HepG2 (cell line): ENCODE data around the gene NPAS2. TPM values are rescaled to one million over a fixed set of nuclear protein-coding genes. Genes with fewer than 3 reads are reported as not detected.

Experiments used
- MTF2 ChIP-seq: sonication (generic); formaldehyde crosslinking; IDR thresholded peaks from 2 replicates; pipeline ENCODE4 v1.5.0; 2020; ENCODE audit warnings: missing genetic modification reagents, borderline replicate concordance
- NFE2 ChIP-seq: sonication (generic); formaldehyde crosslinking; IDR thresholded peaks from 2 replicates; pipeline ENCODE4 v1.4.0; 2020; ENCODE audit warnings: missing genetic modification reagents
- ZNF225 ChIP-seq: sonication (generic); formaldehyde crosslinking; IDR thresholded peaks from 2 replicates; pipeline ENCODE4 v1.4.0; 2020; ENCODE audit warnings: mild to moderate bottlenecking, missing genetic modification reagents
- ZNF7 ChIP-seq: IDR thresholded peaks from 2 replicates; pipeline ENCODE4 v1.6.1; 2016; ENCODE audit warnings: missing biosample characterization, missing genetic modification reagents
- ZNF724P ChIP-seq: sonication (generic); formaldehyde crosslinking; IDR thresholded peaks from 2 replicates; pipeline ENCODE4 v1.8.0; 2022; ENCODE audit warnings: missing genetic modification reagents, borderline replicate concordance
- ZSCAN30 ChIP-seq: sonication (generic); formaldehyde crosslinking; IDR thresholded peaks from 2 replicates; pipeline ENCODE4 v1.5.0; 2020; ENCODE audit warnings: mild to moderate bottlenecking, missing genetic modification reagents
- polyA plus RNA-seq, 8 experiments: library from polyadenylated mRNA; depleted of rRNA in 3 of 8; stranded (reverse) in 7 of 8; unstranded in 1 of 8; fragments of >200 nt; fragmentation: Illumina TruSeq in 4 of 8; extraction: Trizol in 4 of 8; gene quantifications; 2 replicates each; pipeline versions ENCODE4 v1.2.1 to v1.2.3, GENCODE V29; 2011 to 2016; ENCODE audit warnings: low read depth in 4 of 8, missing spikeins in 1 of 8, mixed read lengths in 1 of 8; ENCODE audit not compliant: insufficient read depth in 1 of 8
- total RNA-seq, 5 experiments: library from RNA; depleted of rRNA; stranded (reverse); fragments of >200 nt; fragmentation: Illumina TruSeq; extraction: Trizol; gene quantifications; 2 replicates each; pipeline ENCODE4 v1.2.3, GENCODE V29; 2016; ENCODE audit warnings: low read depth in 1 of 5
- TF ChIP-seq, protein P1 (sequence below), 2 experiments: IDR thresholded peaks; 2 replicates each; pipeline ENCODE4 v1.6.1; 2011 to 2012; ENCODE audit warnings: low read length in 2 of 2, borderline replicate concordance in 1 of 2, low read depth in 1 of 2, mild to moderate bottlenecking in 1 of 2, moderate library complexity in 1 of 2
- TF ChIP-seq, protein P2 (sequence below): IDR thresholded peaks from 2 replicates; pipeline ENCODE4 v1.4.0; 2020; ENCODE audit warnings: mild to moderate bottlenecking, missing genetic modification reagents
- TF ChIP-seq, protein P3 (sequence below): sonication (generic); formaldehyde crosslinking; IDR thresholded peaks from 2 replicates; pipeline ENCODE4 v1.4.0; 2020; ENCODE audit warnings: missing genetic modification reagents
- TF ChIP-seq, protein P4 (sequence below): sonication (generic); formaldehyde crosslinking; IDR thresholded peaks from 2 replicates; pipeline ENCODE4 v1.5.0; 2020; ENCODE audit warnings: missing genetic modification reagents

The NPAS2 gene
- total and polyA plus RNA-seq, 2 of the 13 experiments (the other 11 are each of a cell fraction or from before 2014, with no cell fraction given) = 14.8 to 37.5 TPM

DNA sequence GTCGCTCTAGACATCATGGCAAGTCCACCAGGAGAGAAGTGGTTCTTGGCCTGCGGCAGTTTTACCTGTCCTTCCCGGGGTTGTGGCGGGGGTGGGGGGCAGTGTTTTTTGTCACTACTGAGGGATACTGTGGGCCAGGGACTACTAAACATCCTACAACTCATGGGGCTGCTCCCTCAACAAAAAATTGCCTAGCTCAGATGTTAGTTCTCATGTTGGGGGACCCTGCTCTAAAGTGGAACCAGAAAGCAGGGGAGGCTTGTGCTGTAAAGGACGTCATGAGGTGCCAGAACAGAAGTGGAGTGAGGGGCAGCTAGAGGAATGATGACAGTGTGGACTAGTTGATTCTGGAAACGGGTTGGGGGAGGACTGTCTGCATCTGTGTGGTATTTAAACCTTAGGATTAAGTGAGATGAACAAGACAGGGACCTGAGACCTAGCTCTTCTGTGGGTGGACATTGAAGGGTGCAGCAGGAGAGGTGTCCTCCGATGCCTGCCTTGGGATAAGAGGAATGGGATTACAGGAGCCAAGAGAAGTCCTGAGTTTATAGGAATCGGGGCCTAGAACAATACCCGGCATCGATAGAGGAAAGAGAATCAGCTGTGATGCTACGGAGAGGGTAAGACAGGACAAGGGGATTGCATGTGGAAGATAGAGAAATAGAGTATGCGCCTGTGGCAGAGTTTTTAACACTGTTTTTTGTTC lies 184.8 kb downstream of the NPAS2 start (continued):
- TF ChIP-seq, protein P1, sequence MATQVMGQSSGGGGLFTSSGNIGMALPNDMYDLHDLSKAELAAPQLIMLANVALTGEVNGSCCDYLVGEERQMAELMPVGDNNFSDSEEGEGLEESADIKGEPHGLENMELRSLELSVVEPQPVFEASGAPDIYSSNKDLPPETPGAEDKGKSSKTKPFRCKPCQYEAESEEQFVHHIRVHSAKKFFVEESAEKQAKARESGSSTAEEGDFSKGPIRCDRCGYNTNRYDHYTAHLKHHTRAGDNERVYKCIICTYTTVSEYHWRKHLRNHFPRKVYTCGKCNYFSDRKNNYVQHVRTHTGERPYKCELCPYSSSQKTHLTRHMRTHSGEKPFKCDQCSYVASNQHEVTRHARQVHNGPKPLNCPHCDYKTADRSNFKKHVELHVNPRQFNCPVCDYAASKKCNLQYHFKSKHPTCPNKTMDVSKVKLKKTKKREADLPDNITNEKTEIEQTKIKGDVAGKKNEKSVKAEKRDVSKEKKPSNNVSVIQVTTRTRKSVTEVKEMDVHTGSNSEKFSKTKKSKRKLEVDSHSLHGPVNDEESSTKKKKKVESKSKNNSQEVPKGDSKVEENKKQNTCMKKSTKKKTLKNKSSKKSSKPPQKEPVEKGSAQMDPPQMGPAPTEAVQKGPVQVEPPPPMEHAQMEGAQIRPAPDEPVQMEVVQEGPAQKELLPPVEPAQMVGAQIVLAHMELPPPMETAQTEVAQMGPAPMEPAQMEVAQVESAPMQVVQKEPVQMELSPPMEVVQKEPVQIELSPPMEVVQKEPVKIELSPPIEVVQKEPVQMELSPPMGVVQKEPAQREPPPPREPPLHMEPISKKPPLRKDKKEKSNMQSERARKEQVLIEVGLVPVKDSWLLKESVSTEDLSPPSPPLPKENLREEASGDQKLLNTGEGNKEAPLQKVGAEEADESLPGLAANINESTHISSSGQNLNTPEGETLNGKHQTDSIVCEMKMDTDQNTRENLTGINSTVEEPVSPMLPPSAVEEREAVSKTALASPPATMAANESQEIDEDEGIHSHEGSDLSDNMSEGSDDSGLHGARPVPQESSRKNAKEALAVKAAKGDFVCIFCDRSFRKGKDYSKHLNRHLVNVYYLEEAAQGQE (IDR thresholded peaks at IDR 0.05; ENCODE audit: borderline replicate concordance in 1 of 2, low read depth in 1 of 2, low read length in 2 of 2) = no peak
- no peak for TF ChIP-seq MTF2 (CRISPR knock-in tag)
- TF ChIP-seq ZSCAN30 (CRISPR knock-in tag) = no peak
- TF ChIP-seq, protein P2, sequence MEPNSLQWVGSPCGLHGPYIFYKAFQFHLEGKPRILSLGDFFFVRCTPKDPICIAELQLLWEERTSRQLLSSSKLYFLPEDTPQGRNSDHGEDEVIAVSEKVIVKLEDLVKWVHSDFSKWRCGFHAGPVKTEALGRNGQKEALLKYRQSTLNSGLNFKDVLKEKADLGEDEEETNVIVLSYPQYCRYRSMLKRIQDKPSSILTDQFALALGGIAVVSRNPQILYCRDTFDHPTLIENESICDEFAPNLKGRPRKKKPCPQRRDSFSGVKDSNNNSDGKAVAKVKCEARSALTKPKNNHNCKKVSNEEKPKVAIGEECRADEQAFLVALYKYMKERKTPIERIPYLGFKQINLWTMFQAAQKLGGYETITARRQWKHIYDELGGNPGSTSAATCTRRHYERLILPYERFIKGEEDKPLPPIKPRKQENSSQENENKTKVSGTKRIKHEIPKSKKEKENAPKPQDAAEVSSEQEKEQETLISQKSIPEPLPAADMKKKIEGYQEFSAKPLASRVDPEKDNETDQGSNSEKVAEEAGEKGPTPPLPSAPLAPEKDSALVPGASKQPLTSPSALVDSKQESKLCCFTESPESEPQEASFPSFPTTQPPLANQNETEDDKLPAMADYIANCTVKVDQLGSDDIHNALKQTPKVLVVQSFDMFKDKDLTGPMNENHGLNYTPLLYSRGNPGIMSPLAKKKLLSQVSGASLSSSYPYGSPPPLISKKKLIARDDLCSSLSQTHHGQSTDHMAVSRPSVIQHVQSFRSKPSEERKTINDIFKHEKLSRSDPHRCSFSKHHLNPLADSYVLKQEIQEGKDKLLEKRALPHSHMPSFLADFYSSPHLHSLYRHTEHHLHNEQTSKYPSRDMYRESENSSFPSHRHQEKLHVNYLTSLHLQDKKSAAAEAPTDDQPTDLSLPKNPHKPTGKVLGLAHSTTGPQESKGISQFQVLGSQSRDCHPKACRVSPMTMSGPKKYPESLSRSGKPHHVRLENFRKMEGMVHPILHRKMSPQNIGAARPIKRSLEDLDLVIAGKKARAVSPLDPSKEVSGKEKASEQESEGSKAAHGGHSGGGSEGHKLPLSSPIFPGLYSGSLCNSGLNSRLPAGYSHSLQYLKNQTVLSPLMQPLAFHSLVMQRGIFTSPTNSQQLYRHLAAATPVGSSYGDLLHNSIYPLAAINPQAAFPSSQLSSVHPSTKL (CRISPR knock-in tag) = no peak
- no peak for TF ChIP-seq NFE2 (CRISPR knock-in tag)
- TF ChIP-seq, protein P3, sequence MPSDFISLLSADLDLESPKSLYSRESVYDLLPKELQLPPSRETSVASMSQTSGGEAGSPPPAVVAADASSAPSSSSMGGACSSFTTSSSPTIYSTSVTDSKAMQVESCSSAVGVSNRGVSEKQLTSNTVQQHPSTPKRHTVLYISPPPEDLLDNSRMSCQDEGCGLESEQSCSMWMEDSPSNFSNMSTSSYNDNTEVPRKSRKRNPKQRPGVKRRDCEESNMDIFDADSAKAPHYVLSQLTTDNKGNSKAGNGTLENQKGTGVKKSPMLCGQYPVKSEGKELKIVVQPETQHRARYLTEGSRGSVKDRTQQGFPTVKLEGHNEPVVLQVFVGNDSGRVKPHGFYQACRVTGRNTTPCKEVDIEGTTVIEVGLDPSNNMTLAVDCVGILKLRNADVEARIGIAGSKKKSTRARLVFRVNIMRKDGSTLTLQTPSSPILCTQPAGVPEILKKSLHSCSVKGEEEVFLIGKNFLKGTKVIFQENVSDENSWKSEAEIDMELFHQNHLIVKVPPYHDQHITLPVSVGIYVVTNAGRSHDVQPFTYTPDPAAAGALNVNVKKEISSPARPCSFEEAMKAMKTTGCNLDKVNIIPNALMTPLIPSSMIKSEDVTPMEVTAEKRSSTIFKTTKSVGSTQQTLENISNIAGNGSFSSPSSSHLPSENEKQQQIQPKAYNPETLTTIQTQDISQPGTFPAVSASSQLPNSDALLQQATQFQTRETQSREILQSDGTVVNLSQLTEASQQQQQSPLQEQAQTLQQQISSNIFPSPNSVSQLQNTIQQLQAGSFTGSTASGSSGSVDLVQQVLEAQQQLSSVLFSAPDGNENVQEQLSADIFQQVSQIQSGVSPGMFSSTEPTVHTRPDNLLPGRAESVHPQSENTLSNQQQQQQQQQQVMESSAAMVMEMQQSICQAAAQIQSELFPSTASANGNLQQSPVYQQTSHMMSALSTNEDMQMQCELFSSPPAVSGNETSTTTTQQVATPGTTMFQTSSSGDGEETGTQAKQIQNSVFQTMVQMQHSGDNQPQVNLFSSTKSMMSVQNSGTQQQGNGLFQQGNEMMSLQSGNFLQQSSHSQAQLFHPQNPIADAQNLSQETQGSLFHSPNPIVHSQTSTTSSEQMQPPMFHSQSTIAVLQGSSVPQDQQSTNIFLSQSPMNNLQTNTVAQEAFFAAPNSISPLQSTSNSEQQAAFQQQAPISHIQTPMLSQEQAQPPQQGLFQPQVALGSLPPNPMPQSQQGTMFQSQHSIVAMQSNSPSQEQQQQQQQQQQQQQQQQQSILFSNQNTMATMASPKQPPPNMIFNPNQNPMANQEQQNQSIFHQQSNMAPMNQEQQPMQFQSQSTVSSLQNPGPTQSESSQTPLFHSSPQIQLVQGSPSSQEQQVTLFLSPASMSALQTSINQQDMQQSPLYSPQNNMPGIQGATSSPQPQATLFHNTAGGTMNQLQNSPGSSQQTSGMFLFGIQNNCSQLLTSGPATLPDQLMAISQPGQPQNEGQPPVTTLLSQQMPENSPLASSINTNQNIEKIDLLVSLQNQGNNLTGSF (CRISPR knock-in tag) = no peak
- TF ChIP-seq, protein P4, sequence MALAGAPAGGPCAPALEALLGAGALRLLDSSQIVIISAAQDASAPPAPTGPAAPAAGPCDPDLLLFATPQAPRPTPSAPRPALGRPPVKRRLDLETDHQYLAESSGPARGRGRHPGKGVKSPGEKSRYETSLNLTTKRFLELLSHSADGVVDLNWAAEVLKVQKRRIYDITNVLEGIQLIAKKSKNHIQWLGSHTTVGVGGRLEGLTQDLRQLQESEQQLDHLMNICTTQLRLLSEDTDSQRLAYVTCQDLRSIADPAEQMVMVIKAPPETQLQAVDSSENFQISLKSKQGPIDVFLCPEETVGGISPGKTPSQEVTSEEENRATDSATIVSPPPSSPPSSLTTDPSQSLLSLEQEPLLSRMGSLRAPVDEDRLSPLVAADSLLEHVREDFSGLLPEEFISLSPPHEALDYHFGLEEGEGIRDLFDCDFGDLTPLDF (CRISPR knock-in tag) = no peak
- TF ChIP-seq ZNF225 (CRISPR knock-in tag) = no peak
- TF ChIP-seq ZNF724P (CRISPR knock-in tag) = no peak
- no peak for TF ChIP-seq ZNF7 (CRISPR knock-in tag)
